HG03571 (cell line): ENCODE data around the gene FUZ.
"Not testable (repeated sequence)": the region's sequence is repeated elsewhere in the genome, so short reads cannot be mapped to it uniquely, and the experiment has no call there.

Experiments
- ATAC-seq: cut with Tn5 transposase; IDR thresholded peaks from one replicate; pipeline ENCODE4 v1.9.1; 2021; ENCODE audit not compliant: unreplicated experiment

Gene FUZ

GRCh38 chr19:49833599-49833998 is 20.5 kb upstream of the FUZ start:
- ATAC-seq: no peak

GRCh38 chr19:49832556-49832955 is 19.5 kb upstream of the FUZ start:
- no peak for ATAC-seq

- ATAC-seq: no peak
Observed at GRCh38 chr19:49831592-49831991, 18.5 kb upstream of the FUZ start.

- no peak for ATAC-seq
Observed at GRCh38 chr19:49830766-49831165, 17.7 kb upstream of the FUZ start.

GRCh38 chr19:49829721-49830120 is 16.6 kb upstream of the FUZ start:
- ATAC-seq: no peak

GRCh38 chr19:49829200-49829599 is 16.1 kb upstream of the FUZ start:
- ATAC-seq: no peak

- ATAC-seq: no peak
Observed at GRCh38 chr19:49827034-49827433, 13.9 kb upstream of the FUZ start.

- ATAC-seq: no peak
Observed at GRCh38 chr19:49824662-49825061, 11.6 kb upstream of the FUZ start.

GRCh38 chr19:49823472-49823871 is 10.4 kb upstream of the FUZ start:
- ATAC-seq: no peak

- ATAC-seq: no peak
Observed at GRCh38 chr19:49820125-49820524, 7.0 kb upstream of the FUZ start.

GRCh38 chr19:49819452-49820115 is 6.5 kb upstream of the FUZ start:
- ATAC-seq: not testable (repeated sequence)

GRCh38 chr19:49818649-49819370 is 5.7 kb upstream of the FUZ start:
- no peak for ATAC-seq

- ATAC-seq: peak; percentile 68
Observed at GRCh38 chr19:49817964-49818648, 5.0 kb upstream of the FUZ start, which contains the start of gene MED25. Gene MED25, plus strand, starts transcription at chr19:49818289. Its CDS starts 53 bp downstream, at chr19:49818342.

- ATAC-seq: no peak
Observed at GRCh38 chr19:49816590-49816989, 3.5 kb upstream of the FUZ start.

GRCh38 chr19:49814010-49814409 is 918 bp upstream of the FUZ start:
- ATAC-seq: no peak

GRCh38 chr19:49812452-49812996 is 568 bp downstream of the FUZ start:
- no peak for ATAC-seq

GRCh38 chr19:49811328-49811727 is 1.8 kb downstream of the FUZ start:
- ATAC-seq: no peak

- no peak for ATAC-seq
Observed at GRCh38 chr19:49809941-49810389, 3.1 kb downstream of the FUZ start.

- ATAC-seq: no peak
Observed at GRCh38 chr19:49809160-49809940, 3.7 kb downstream of the FUZ start.

- ATAC-seq: no peak
Observed at GRCh38 chr19:49808711-49809159, 4.4 kb downstream of the FUZ start.
